Breast epithelium (tissue), 3 donors: ENCODE results near the gene TNNI3K.

Experiments used
- CTCF ChIP-seq, 3 donors: fragments of 450-650 bp; IDR thresholded peaks; one replicate each; pipeline ENCODE4 v1.5.1; 2016 to 2017; ENCODE audit warnings: antibody characterized with exemption in 3 of 3, mild to moderate bottlenecking in 3 of 3, moderate library complexity in 3 of 3
- POLR2A ChIP-seq: fragments of 450-650 bp; IDR thresholded peaks from one replicate; pipeline ENCODE4 v1.6.1; 2016; ENCODE audit warnings: antibody characterized with exemption, mild to moderate bottlenecking, moderate library complexity
- POLR2AphosphoS5 ChIP-seq, 3 donors: sonication (generic); formaldehyde crosslinking; IDR thresholded peaks; one replicate each; pipeline ENCODE4 v1.6.1; 2017; ENCODE audit warnings: antibody characterized with exemption in 3 of 3

- TF ChIP-seq POLR2A (no peak), CTCF (IDR thresholded peaks at IDR 0.05) (no peak), POLR2AphosphoS5 (IDR thresholded peaks at IDR 0.05) (no peak)
Observed at GRCh38 chr1:74480068-74480467, 244.9 kb downstream of the TNNI3K start.
